HepG2 (cell line): Measurements from ENCODE around the gene DDC. TPM values are rescaled to one million over a fixed set of nuclear protein-coding genes. Genes with fewer than 3 reads are reported as not detected.
A peak's percentile ranks its signal among the peaks of the same experiment; 100 is the strongest.

Experiments used
- BCLAF1 ChIP-seq: fragments of 450-650 bp; IDR thresholded peaks from 2 replicates; pipeline ENCODE4 v1.6.1; 2017; ENCODE audit warnings: mild to moderate bottlenecking
- DMTF1 ChIP-seq: sonication (generic); formaldehyde crosslinking; IDR thresholded peaks from 2 replicates; pipeline ENCODE4 v1.4.0; 2020; ENCODE audit warnings: mild to moderate bottlenecking, missing genetic modification reagents
- GMEB1 ChIP-seq: sonication (generic); formaldehyde crosslinking; IDR thresholded peaks from 2 replicates; pipeline ENCODE4 v1.5.1; 2020; ENCODE audit warnings: missing genetic modification reagents, mild to moderate bottlenecking, borderline replicate concordance
- HCFC1 ChIP-seq: fragments of 150-350 bp; IDR thresholded peaks from 2 replicates; pipeline ENCODE4 v1.6.1; 2014; ENCODE audit warnings: low read depth, low read length
- HOXA3 ChIP-seq: sonication (generic); formaldehyde crosslinking; IDR thresholded peaks from 2 replicates; pipeline ENCODE4 v1.5.0; 2020; ENCODE audit warnings: missing genetic modification reagents
- KLF16 ChIP-seq, 2 experiments: sonication (generic) in 1 of 2; formaldehyde crosslinking in 1 of 2; IDR thresholded peaks; 2 replicates each; pipeline versions ENCODE4 v1.6.1 to v1.8.0; 2016 to 2023; ENCODE audit warnings: missing genetic modification reagents in 2 of 2, missing compliant biosample characterization in 1 of 2
- KMT2B ChIP-seq: IDR thresholded peaks from 2 replicates; pipeline ENCODE4 v1.6.1; 2016; ENCODE audit warnings: missing genetic modification reagents, missing compliant biosample characterization
- MIXL1 ChIP-seq: IDR thresholded peaks from 2 replicates; pipeline ENCODE4 v1.6.1; 2016
- RBFOX2 ChIP-seq: fragments of 200-400 bp; formaldehyde crosslinking; IDR thresholded peaks from 2 replicates; pipeline ENCODE4 v1.6.1; 2017; ENCODE audit warnings: low read depth, mild to moderate bottlenecking, low read length
- RCOR2 ChIP-seq: IDR thresholded peaks from 2 replicates; pipeline ENCODE4 v1.6.1; 2016; ENCODE audit warnings: missing biosample characterization, missing genetic modification reagents
- TSC22D2 ChIP-seq: sonication (generic); formaldehyde crosslinking; IDR thresholded peaks from 2 replicates; pipeline ENCODE4 v1.5.1; 2020; ENCODE audit warnings: missing genetic modification reagents, mild to moderate bottlenecking, borderline replicate concordance
- U2AF1 ChIP-seq: fragments of 200-400 bp; formaldehyde crosslinking; optimal IDR thresholded peaks from 2 replicates; pipeline ENCODE3; 2017; ENCODE audit warnings: mild to moderate bottlenecking, low read depth, low read length
- ZNF235 ChIP-seq: sonication (generic); formaldehyde crosslinking; IDR thresholded peaks from 2 replicates; pipeline ENCODE4 v1.8.1; 2023; ENCODE audit warnings: mild to moderate bottlenecking, missing genetic modification reagents, borderline replicate concordance
- ZNF256 ChIP-seq: sonication (generic); formaldehyde crosslinking; conservative IDR thresholded peaks from 2 replicates; pipeline ENCODE4 v1.4.0; 2020; ENCODE audit warnings: missing genetic modification reagents
- ZNF263 ChIP-seq: sonication (generic); formaldehyde crosslinking; IDR thresholded peaks from 2 replicates; pipeline ENCODE4 v1.4.0; 2020; ENCODE audit warnings: missing genetic modification reagents
- ZNF280B ChIP-seq: sonication (generic); formaldehyde crosslinking; IDR thresholded peaks from 2 replicates; pipeline ENCODE4 v1.5.0; 2020; ENCODE audit warnings: missing genetic modification reagents, mild to moderate bottlenecking, borderline replicate concordance
- ZNF431 ChIP-seq: sonication (generic); formaldehyde crosslinking; IDR thresholded peaks from 2 replicates; pipeline ENCODE4 v1.9.0; 2022; ENCODE audit warnings: missing genetic modification reagents, low read depth, mild to moderate bottlenecking, borderline replicate concordance
- ZNF432 ChIP-seq: sonication (generic); formaldehyde crosslinking; IDR thresholded peaks from 2 replicates; pipeline ENCODE4 v1.5.0; 2020; ENCODE audit warnings: missing genetic modification reagents, mild to moderate bottlenecking, borderline replicate concordance
- ZNF619 ChIP-seq: sonication (generic); formaldehyde crosslinking; IDR thresholded peaks from 2 replicates; pipeline ENCODE4 v1.4.0; 2020; ENCODE audit warnings: mild to moderate bottlenecking, missing genetic modification reagents
- ZSCAN25 ChIP-seq: sonication (generic); formaldehyde crosslinking; IDR thresholded peaks from 2 replicates; pipeline ENCODE4 v1.8.0; 2022; ENCODE audit warnings: mild to moderate bottlenecking, missing genetic modification reagents
- polyA plus RNA-seq, 8 experiments: library from polyadenylated mRNA; depleted of rRNA in 3 of 8; stranded (reverse) in 7 of 8; unstranded in 1 of 8; fragments of >200 nt; fragmentation: Illumina TruSeq in 4 of 8; extraction: Trizol in 4 of 8; gene quantifications; 2 replicates each; pipeline versions ENCODE4 v1.2.1 to v1.2.3, GENCODE V29; 2011 to 2016; ENCODE audit warnings: low read depth in 4 of 8, missing spikeins in 1 of 8, mixed read lengths in 1 of 8; ENCODE audit not compliant: insufficient read depth in 1 of 8
- total RNA-seq, 5 experiments: library from RNA; depleted of rRNA; stranded (reverse); fragments of >200 nt; fragmentation: Illumina TruSeq; extraction: Trizol; gene quantifications; 2 replicates each; pipeline ENCODE4 v1.2.3, GENCODE V29; 2016; ENCODE audit warnings: low read depth in 1 of 5

DDC gene
- total and polyA plus RNA-seq, 2 of the 13 experiments (the other 11 are each of a cell fraction or from before 2014, with no cell fraction given) = 11.7 to 93.3 TPM

DNA sequence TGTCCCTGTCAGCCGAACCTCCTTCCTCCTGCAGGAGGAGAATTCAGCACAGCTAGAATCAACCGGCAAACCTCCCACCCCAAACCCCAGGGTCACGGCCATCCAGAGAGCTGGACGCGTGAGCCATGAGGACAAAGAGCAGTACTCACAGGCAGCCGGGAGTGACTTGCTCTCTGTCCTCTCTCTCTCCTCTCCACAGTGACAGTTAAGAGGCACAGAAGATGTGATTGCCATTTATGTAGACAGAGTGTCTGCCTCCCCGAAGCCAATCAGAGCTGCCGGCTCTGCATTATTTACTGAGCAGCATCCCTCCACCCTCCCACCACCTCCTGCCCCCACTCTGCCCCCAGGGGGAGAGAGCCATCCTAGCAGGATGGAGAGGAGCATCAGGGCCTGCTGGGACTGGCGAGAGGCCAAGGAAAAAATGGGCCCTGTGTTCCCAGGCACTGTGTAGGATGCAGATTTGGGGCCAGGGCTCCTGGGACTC lies 4.3 kb downstream of the DDC start (continued):
- TF ChIP-seq ZNF280B (CRISPR knock-in tag) (peak; percentile 34; the same call in 1 of the 2 replicates), TSC22D2 (no peak), ZNF432 (CRISPR knock-in tag) (no peak), RCOR2 (CRISPR knock-in tag) (0 out of 2 replicates have a peak, but pooled peaks have one; percentile 37), HCFC1 (no peak), ZSCAN25 (CRISPR knock-in tag) (0 out of 2 replicates have a peak, but pooled peaks have one; percentile 27), DMTF1 (CRISPR knock-in tag) (no peak), ZNF431 (CRISPR knock-in tag) (peak; percentile 82; the same call in 1 of the 2 replicates), U2AF1 (peak; percentile 41), ZNF263 (CRISPR knock-in tag) (peak; percentile 32; the same call in 1 of the 2 replicates), MIXL1 (peak; percentile 58), ZNF256 (CRISPR knock-in tag) (no peak), RBFOX2 (no peak), HOXA3 (peak; percentile 58; the same call in 1 of the 2 replicates), KLF16 (CRISPR knock-in tag; IDR thresholded peaks at IDR 0.05) (no peak), KMT2B (CRISPR knock-in tag) (0 out of 2 replicates have a peak, but pooled peaks have one; percentile 30), ZNF235 (CRISPR knock-in tag) (no peak), ZNF619 (no peak), GMEB1 (CRISPR knock-in tag) (0 out of 2 replicates have a peak, but pooled peaks have one; percentile 25), BCLAF1 (no peak)
